MG63 (cell line): Measurements from ENCODE around the gene RPP25L. TPM values are rescaled to one million over a fixed set of nuclear protein-coding genes. Genes with fewer than 3 reads are reported as not detected.

Experiments
- DNase-seq: peaks from one replicate; pipeline ENCODE4 v3.0.0-alpha.2; 2020
- H3K27me3 ChIP-seq: fragments of 250-450 bp; sonication (Bioruptor Pico); 2 replicates; pipeline ENCODE4 v1.5.1; 2020; ENCODE audit warnings: mild to moderate bottlenecking, moderate library complexity
- H3K36me3 ChIP-seq: fragments of 250-450 bp; sonication (Bioruptor Pico); 2 replicates; pipeline ENCODE4 v1.5.1; 2020; ENCODE audit warnings: mild to moderate bottlenecking, moderate library complexity
- H3K4me3 ChIP-seq: fragments of 250-450 bp; sonication (Bioruptor Pico); 2 replicates; pipeline ENCODE4 v1.5.1; 2020; ENCODE audit warnings: mild to moderate bottlenecking, moderate library complexity
- H3K9me3 ChIP-seq: fragments of 250-450 bp; sonication (Bioruptor Pico); 2 replicates; pipeline ENCODE4 v1.5.1; 2020; ENCODE audit warnings: mild to moderate bottlenecking, moderate library complexity
- total RNA-seq: library from RNA; depleted of rRNA; stranded (reverse); fragments of >200 nt; shearing (Covaris generic); gene quantifications from 2 replicates; pipeline ENCODE4 v1.2.3, GENCODE V29; 2014; ENCODE audit warnings: low replicate concordance; rRNA removed

Gene RPP25L
- total RNA-seq, 1 experiment from 2014 or later: 30.0 TPM

- DNase-seq: no peak
- H3K27me3 ChIP-seq: no peaks in the 10 kb centered on the region
- no peaks in the 10 kb centered on the region for H3K9me3 ChIP-seq
- H3K4me3 ChIP-seq: no peak overlapping the region
- no peaks in the 10 kb centered on the region for H3K36me3 ChIP-seq
Measured at GRCh38 chr9:34568774-34569173, 43.1 kb downstream of the RPP25L start.

DNA sequence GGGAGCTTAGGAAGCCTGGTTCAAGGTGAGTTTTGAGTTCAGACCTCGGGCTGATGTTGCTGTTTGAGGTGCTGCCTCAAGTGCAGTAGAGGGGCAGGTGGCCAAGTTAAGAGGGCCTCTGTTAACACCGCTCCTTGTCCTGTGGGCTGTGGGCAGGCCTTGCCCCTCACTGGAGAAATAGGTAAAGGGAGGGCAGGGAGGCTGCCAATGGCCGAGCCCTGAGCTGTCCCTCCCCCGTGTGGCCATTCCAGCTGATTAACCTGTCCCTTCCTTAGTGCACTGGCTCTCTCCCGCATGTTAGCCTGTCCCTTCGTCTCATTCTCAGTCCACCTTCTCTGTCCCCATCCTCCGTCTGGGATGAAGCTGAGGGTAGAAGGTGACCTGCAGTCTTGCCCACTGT, 43.8 kb downstream of the RPP25L start:
- H3K36me3 ChIP-seq: no peaks in the 10 kb centered on the region
- no peak for DNase-seq
- no peak overlapping the region for H3K4me3 ChIP-seq
- H3K9me3 ChIP-seq: no peaks in the 10 kb centered on the region
- no peaks in the 10 kb centered on the region for H3K27me3 ChIP-seq

DNA sequence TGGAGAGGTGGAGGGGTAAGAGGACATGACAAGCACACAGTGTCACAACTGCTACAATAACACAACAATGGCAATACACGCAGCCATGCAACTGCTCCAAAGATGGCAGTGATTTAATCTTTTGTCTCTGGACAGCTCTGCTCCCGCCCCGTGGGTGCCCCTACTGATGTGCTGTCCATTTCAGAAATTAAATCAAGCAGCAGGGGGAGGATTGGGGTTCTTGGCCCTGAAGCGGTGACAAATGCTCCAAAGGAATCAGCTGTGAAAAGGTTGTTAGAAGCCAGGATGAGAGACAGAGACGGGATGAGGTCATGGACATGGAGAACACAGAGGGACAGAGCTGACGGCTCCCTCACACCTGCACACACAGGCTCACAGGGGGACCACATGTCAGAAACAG, 44.9 kb downstream of the RPP25L start:
- Histone ChIP-seq H3K4me3 (no peak overlapping the region), H3K9me3 (no peaks in the 10 kb centered on the region), H3K27me3 (no peaks in the 10 kb centered on the region), H3K36me3 (no peaks in the 10 kb centered on the region)
- DNase-seq: no peak

- no peaks in the 10 kb centered on the region for H3K36me3 ChIP-seq
- H3K27me3 ChIP-seq: no peaks in the 10 kb centered on the region
- H3K4me3 ChIP-seq: no peak overlapping the region
- DNase-seq: no peak
- no peaks in the 10 kb centered on the region for H3K9me3 ChIP-seq
Measured at GRCh38 chr9:34566322-34566721, 45.6 kb downstream of the RPP25L start.

DNA sequence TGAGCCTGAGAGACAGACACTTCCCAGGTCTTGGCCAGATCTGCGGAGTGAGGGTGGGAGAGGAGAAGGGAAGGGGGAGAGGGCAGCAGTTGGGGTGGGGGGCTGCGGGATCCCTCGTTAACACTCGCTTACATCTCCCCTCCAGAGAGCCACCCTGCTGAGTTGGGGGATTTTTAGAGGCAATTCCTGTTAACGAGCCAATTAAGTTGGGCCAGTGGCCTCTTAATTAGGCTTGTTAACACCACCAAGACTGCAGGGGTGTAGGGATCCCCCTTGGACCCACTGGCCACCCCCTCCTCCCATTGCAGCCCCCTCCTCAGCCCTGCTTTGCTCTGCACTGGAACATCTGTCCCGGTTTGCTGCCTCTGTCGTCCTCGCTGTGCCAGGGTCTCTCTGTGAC, 46.0 kb downstream of the RPP25L start:
- no peak for DNase-seq
- H3K36me3 ChIP-seq: no peaks in the 10 kb centered on the region
- H3K4me3 ChIP-seq: no peak overlapping the region
- H3K27me3 ChIP-seq: no peaks in the 10 kb centered on the region
- H3K9me3 ChIP-seq: no peaks in the 10 kb centered on the region

GRCh38 chr9:34564617-34565016, 47.3 kb downstream of the RPP25L start:
- no peaks in the 10 kb centered on the region for H3K27me3 ChIP-seq
- DNase-seq: no peak
- H3K9me3 ChIP-seq: no peaks in the 10 kb centered on the region
- H3K36me3 ChIP-seq: no peaks in the 10 kb centered on the region
- H3K4me3 ChIP-seq: no peak overlapping the region

GRCh38 chr9:34563262-34563661, 48.6 kb downstream of the RPP25L start:
- DNase-seq: no peak
- H3K9me3 ChIP-seq: no peaks in the 10 kb centered on the region
- no peaks in the 10 kb centered on the region for H3K27me3 ChIP-seq

DNA sequence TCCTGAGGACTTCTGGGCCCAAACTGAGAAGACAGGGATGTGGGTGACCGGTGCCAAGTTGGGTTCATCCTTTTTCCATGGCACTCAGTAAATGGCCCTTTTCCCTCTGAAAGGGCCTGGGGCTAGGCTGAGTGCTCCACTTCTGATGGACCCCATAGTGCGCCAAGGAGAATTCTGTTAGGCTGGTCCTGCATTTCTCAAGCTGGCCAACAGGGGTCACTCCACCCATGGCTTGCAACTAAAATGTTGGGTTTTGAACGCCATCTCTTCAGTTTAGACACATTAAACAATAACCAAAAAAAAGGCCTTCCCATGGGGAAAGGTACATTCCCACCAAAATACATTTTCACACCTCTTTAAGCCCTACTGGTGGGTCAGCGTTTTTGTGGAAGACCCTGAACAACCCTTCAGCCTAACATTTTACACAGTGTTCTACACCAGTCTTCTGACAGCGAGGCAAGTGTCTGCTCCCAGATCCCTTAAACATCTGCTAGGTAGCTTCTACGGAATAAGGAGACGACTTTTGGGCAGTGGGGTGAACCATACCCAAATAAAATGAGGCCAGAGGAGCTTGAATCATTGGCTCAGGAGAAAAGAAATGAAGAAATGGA, 49.7 kb downstream of the RPP25L start:
- Histone ChIP-seq H3K9me3 (no peaks in the 10 kb centered on the region), H3K36me3 (no peaks in the 10 kb centered on the region), H3K4me3 (no peak overlapping the region), H3K27me3 (no peaks in the 10 kb centered on the region)
- DNase-seq: no peak

More at GRCh38 chr9:34563262-34563661, 48.6 kb downstream of the RPP25L start:
- no peak overlapping the region for H3K4me3 ChIP-seq
- no peaks in the 10 kb centered on the region for H3K36me3 ChIP-seq

GRCh38 chr9:34560599-34561214, 51.2 kb downstream of the RPP25L start:
- DNase-seq: no peak
- no peak overlapping the region for H3K4me3 ChIP-seq
- H3K36me3 ChIP-seq: no peaks in the 10 kb centered on the region
- H3K27me3 ChIP-seq: no peaks in the 10 kb centered on the region
- H3K9me3 ChIP-seq: no peaks in the 10 kb centered on the region

Other genes with a start within 250 kb of the RPP25L start
- gene MYORG, start 235.2 kb downstream of the RPP25L start, total RNA-seq: 0.23 TPM in 1 of 2 replicates, not detected in the other
- gene FAM219A, start 153.5 kb downstream of the RPP25L start, total RNA-seq: 3.1 and 7.7 TPM in 2 replicates
- not detected in 2 replicates for gene DNAI1, start 153.3 kb downstream of the RPP25L start, total RNA-seq
- gene ENHO, start 89.1 kb downstream of the RPP25L start, total RNA-seq: 0.20 TPM in 1 of 2 replicates, not detected in the other
- not detected in 2 replicates for gene CNTFR, start 22.4 kb downstream of the RPP25L start, total RNA-seq
- gene DCTN3, start 8.4 kb upstream of the RPP25L start, total RNA-seq: 91.0 and 107 TPM in 2 replicates
- gene ARID3C, start 17.0 kb upstream of the RPP25L start, total RNA-seq: 0.16 TPM in 1 of 2 replicates, not detected in the other
- 106 and 115 TPM in 2 replicates for gene SIGMAR1, start 25.7 kb upstream of the RPP25L start, total RNA-seq
- gene GALT, start 34.6 kb upstream of the RPP25L start, total RNA-seq: 8.2 and 9.9 TPM in 2 replicates
- 10.2 and 16.9 TPM in 2 replicates for gene IL11RA, start 40.1 kb upstream of the RPP25L start, total RNA-seq
- gene CCL27, start 50.6 kb upstream of the RPP25L start, total RNA-seq: not detected in 2 replicates
- not detected in 2 replicates for gene CCL19, start 79.2 kb upstream of the RPP25L start, total RNA-seq
- gene CCL21, start 98.0 kb upstream of the RPP25L start, total RNA-seq: not detected in 2 replicates